GM06990 (cell line): ENCODE data around the gene LPP.

Source experiments
- DNase-seq: peaks from one replicate; pipeline ENCODE4 v3.0.0-alpha.2; 2011; ENCODE audit not compliant: insufficient read length; ENCODE audit errors: extremely low read depth
- H3K27me3 ChIP-seq: replicated peaks from 2 replicates; pipeline ENCODE4 v1.6.0; 2011; ENCODE audit warnings: low read length; ENCODE audit not compliant: control insufficient read depth, insufficient read depth
- H3K36me3 ChIP-seq: 2 replicates; pipeline ENCODE4 v1.5.1; 2011; ENCODE audit warnings: low read length; ENCODE audit not compliant: control insufficient read depth, insufficient read depth
- H3K4me3 ChIP-seq: replicated peaks from 2 replicates; pipeline ENCODE4 v1.5.1; 2011; ENCODE audit warnings: low read depth, mild to moderate bottlenecking, control low read depth, low read length
- CTCF ChIP-seq: IDR thresholded peaks from 2 replicates; pipeline ENCODE4 v1.5.1; 2011; ENCODE audit warnings: low read length, control low read depth, mild to moderate bottlenecking, inconsistent platforms; ENCODE audit not compliant: insufficient read depth, poor library complexity, severe bottlenecking

The LPP gene

GRCh38 chr3:188208516-188208981 lies 54.6 kb downstream of the LPP start:
- no peak for TF ChIP-seq CTCF
- Histone ChIP-seq H3K27me3 (no peaks in the 10 kb centered on the region), H3K4me3 (no peak overlapping the region), H3K36me3 (no peaks in the 10 kb centered on the region)
- no peak for DNase-seq

- Histone ChIP-seq H3K36me3 (no peaks in the 10 kb centered on the region), H3K4me3 (no peak overlapping the region), H3K27me3 (no peaks in the 10 kb centered on the region)
- DNase-seq: no peak
- TF ChIP-seq CTCF: no peak
Observed at GRCh38 chr3:188209034-188209433, 55.1 kb downstream of the LPP start.

- no peak for DNase-seq
- no peaks in the 10 kb centered on the region for H3K27me3 ChIP-seq
- no peaks in the 10 kb centered on the region for H3K36me3 ChIP-seq
- H3K4me3 ChIP-seq: no peak overlapping the region
- no peak for TF ChIP-seq CTCF
Observed at GRCh38 chr3:188209740-188210139, 55.8 kb downstream of the LPP start.

GRCh38 chr3:188211476-188211875 lies 57.5 kb downstream of the LPP start:
- no peaks in the 10 kb centered on the region for H3K27me3 ChIP-seq
- no peak overlapping the region for H3K4me3 ChIP-seq
- no peak for DNase-seq
- H3K36me3 ChIP-seq: no peaks in the 10 kb centered on the region
- no peak for TF ChIP-seq CTCF

- H3K27me3 ChIP-seq: no peaks in the 10 kb centered on the region
- no peak for TF ChIP-seq CTCF
- no peak overlapping the region for H3K4me3 ChIP-seq
- no peak for DNase-seq
- H3K36me3 ChIP-seq: no peaks in the 10 kb centered on the region
Observed at GRCh38 chr3:188212308-188212969, 58.5 kb downstream of the LPP start.

- no peak for DNase-seq
Observed at GRCh38 chr3:188214442-188214841, 60.5 kb downstream of the LPP start.

More at GRCh38 chr3:188214442-188214841, 60.5 kb downstream of the LPP start:
- H3K27me3 ChIP-seq: no peaks in the 10 kb centered on the region
- H3K4me3 ChIP-seq: no peak overlapping the region
- H3K36me3 ChIP-seq: no peaks in the 10 kb centered on the region
- no peak for TF ChIP-seq CTCF
